IMR-90 (cell line): Measurements from ENCODE around the gene PRKCA. TPM values are rescaled to one million over a fixed set of nuclear protein-coding genes. Genes with fewer than 3 reads are reported as not detected.

Experiments
- ATAC-seq: fragments of 200-7000 bp; cut with Tn5 transposase; 2 replicates; pipeline ENCODE4 v1.9.1; 2020; ENCODE audit warnings: low read depth, mild to moderate bottlenecking, moderate library complexity
- BruUV-seq: library from RNA; stranded (reverse); fragments of 400-500 nt; replicated peaks from 2 replicates; lab custom pipeline; 2021; lab: Mats Ljungman, UMichigan
- CTCF ChIA-PET: fragments of 300-600 bp; formaldehyde crosslinking; extraction: SDS; loops from one replicate; lab custom pipeline; 2021; ENCODE audit warnings: antibody characterized with exemption; lab: Yijun Ruan, JAX
- POLR2A ChIA-PET: fragments of 300-600 bp; sonication (Branson Sonifier 250); formaldehyde crosslinking; loops from one replicate; lab custom pipeline; 2022; ENCODE audit warnings: antibody characterized with exemption; ENCODE audit not compliant: unreplicated experiment; lab: Charles Lee
- DNase-seq: peaks from one replicate; pipeline ENCODE4 v3.0.0; 2013
- H2AFZ ChIP-seq: replicated peaks from 2 replicates; pipeline ENCODE3; 2013; ENCODE audit warnings: low read length, mild to moderate bottlenecking; ENCODE audit not compliant: poor library complexity
- H2AK5ac ChIP-seq: 2 replicates; pipeline ENCODE4 v1.6.1; 2013; ENCODE audit warnings: low read depth, low read length, inconsistent platforms
- H2AK9ac ChIP-seq: replicated peaks from 2 replicates; pipeline ENCODE3; 2013; ENCODE audit warnings: mild to moderate bottlenecking, low read depth, low read length, moderate library complexity; ENCODE audit not compliant: poor library complexity
- H2BK120ac ChIP-seq: 2 replicates; pipeline ENCODE4 v1.6.1; 2013; ENCODE audit warnings: low read depth, low read length, inconsistent platforms
- H2BK15ac ChIP-seq: 3 replicates; pipeline ENCODE4 v1.6.1; 2013; ENCODE audit warnings: low read depth, low read length, inconsistent platforms
- H2BK20ac ChIP-seq: 2 replicates; pipeline ENCODE4 v1.6.1; 2013; ENCODE audit warnings: low read depth, mild to moderate bottlenecking, inconsistent platforms, low read length, moderate library complexity
- H2BK5ac ChIP-seq: 2 replicates; pipeline ENCODE4 v1.6.1; 2013; ENCODE audit warnings: mild to moderate bottlenecking, low read depth, low read length, inconsistent platforms; ENCODE audit not compliant: poor library complexity, severe bottlenecking
- H3K14ac ChIP-seq: replicated peaks from 2 replicates; pipeline ENCODE4 v1.6.1; 2013; ENCODE audit warnings: low read depth, low read length, inconsistent platforms
- H3K18ac ChIP-seq: 2 replicates; pipeline ENCODE4 v1.6.1; 2013; ENCODE audit warnings: low read depth, low read length, control low read depth
- H3K23ac ChIP-seq: 2 replicates; pipeline ENCODE4 v1.6.1; 2013; ENCODE audit warnings: low read depth, low read length, inconsistent platforms
- H3K27ac ChIP-seq: 2 replicates; pipeline ENCODE4 v1.5.1; 2013; ENCODE audit warnings: mild to moderate bottlenecking, control low read depth, low read length; ENCODE audit not compliant: insufficient read depth
- H3K27me3 ChIP-seq: 2 replicates; pipeline ENCODE4 v1.6.1; 2013; ENCODE audit warnings: low read length; ENCODE audit not compliant: control insufficient read depth, insufficient read depth
- H3K36me3 ChIP-seq: 2 replicates; pipeline ENCODE4 v1.6.1; 2013; ENCODE audit warnings: low read length, mixed read lengths; ENCODE audit not compliant: control insufficient read depth, insufficient read depth
- H3K4ac ChIP-seq: 2 replicates; pipeline ENCODE4 v1.6.1; 2013; ENCODE audit warnings: low read depth, low read length, inconsistent platforms
- H3K4me1 ChIP-seq: 2 replicates; pipeline ENCODE4 v1.6.1; 2013; ENCODE audit warnings: low read length, mixed read lengths; ENCODE audit not compliant: control insufficient read depth, insufficient read depth
- H3K4me2 ChIP-seq: 2 replicates; pipeline ENCODE4 v1.6.1; 2013; ENCODE audit warnings: low read depth, mild to moderate bottlenecking, control low read depth, low read length, moderate library complexity
- H3K4me3 ChIP-seq: 2 replicates; pipeline ENCODE4 v1.5.1; 2013; ENCODE audit warnings: low read depth, mild to moderate bottlenecking, control low read depth, low read length, moderate library complexity; ENCODE audit not compliant: insufficient read depth
- H3K56ac ChIP-seq: 2 replicates; pipeline ENCODE4 v1.6.1; 2013; ENCODE audit warnings: low read length, inconsistent platforms; ENCODE audit not compliant: insufficient read depth; ENCODE audit errors: extremely low read depth
- H3K79me1 ChIP-seq, 2 experiments: 2 replicates each; pipeline ENCODE4 v1.6.1; 2013; ENCODE audit warnings: low read length in 2 of 2, inconsistent platforms in 1 of 2, low read depth in 1 of 2
- H3K9ac ChIP-seq: 2 replicates; pipeline ENCODE4 v1.6.1; 2013; ENCODE audit warnings: low read depth, low read length, control low read depth
- H3K9me1 ChIP-seq: 2 replicates; pipeline ENCODE4 v1.6.1; 2013; ENCODE audit warnings: low read length, inconsistent platforms; ENCODE audit not compliant: insufficient read depth
- H3K9me3 ChIP-seq: 2 replicates; pipeline ENCODE4 v1.6.1; 2013; ENCODE audit warnings: low read length; ENCODE audit not compliant: control insufficient read depth, insufficient read depth
- H4K20me1 ChIP-seq: 2 replicates; pipeline ENCODE4 v1.6.1; 2013; ENCODE audit warnings: low read length, inconsistent platforms; ENCODE audit not compliant: insufficient read depth
- H4K5ac ChIP-seq: 2 replicates; pipeline ENCODE4 v1.6.1; 2013; ENCODE audit warnings: mild to moderate bottlenecking, low read depth, low read length, control low read depth
- H4K8ac ChIP-seq, 2 experiments: 2 replicates each; pipeline ENCODE4 v1.6.1; 2013; ENCODE audit warnings: low read depth in 2 of 2, low read length in 2 of 2, control low read depth in 1 of 2, inconsistent platforms in 1 of 2
- H4K91ac ChIP-seq: 2 replicates; pipeline ENCODE4 v1.6.1; 2013; ENCODE audit warnings: low read depth, low read length, inconsistent platforms; ENCODE audit not compliant: insufficient read depth
- CEBPB ChIP-seq: IDR thresholded peaks from 2 replicates; pipeline ENCODE4 v1.6.1; 2012; ENCODE audit warnings: low read depth, low read length, improper control_type of control experiment
- RFX5 ChIP-seq: IDR thresholded peaks from 2 replicates; pipeline ENCODE4 v1.8.0; 2012; ENCODE audit warnings: low read depth, mild to moderate bottlenecking, low read length, moderate library complexity
- WGBS, 2 experiments: methylation state at CpG; one replicate each; pipeline versions ENCODE4 v1.1.5 to v1.1.7; 2013; ENCODE audit warnings: missing lambda C conversion rate in 2 of 2; ENCODE audit not compliant: insufficient read length in 1 of 2; ENCODE audit errors: extremely low coverage in 2 of 2; 5-methylcytosine and 5-hydroxymethylcytosine counted together
- dilution Hi-C: fragments of 300-500 bp; cut with HindIII; formaldehyde crosslinking; loops from one replicate; pipeline ENCODE4 v1.14.3; 2018; ENCODE audit warnings: low sequenced_read_pairs; ENCODE audit not compliant: unreplicated experiment
- in situ Hi-C: fragments of 300-500 bp; cut with MboI; formaldehyde crosslinking; loops from 3 replicates; pipeline ENCODE4 v1.14.3; 2019; ENCODE audit warnings: low sequenced_read_pairs, inconsistent platforms, mixed read lengths
- intact Hi-C: fragments of 100-400 bp; cut with micrococcal nuclease; formaldehyde crosslinking; loops from 2 replicates; pipeline ENCODE4 v1.10.0; 2022
- polyA plus RNA-seq, 3 experiments: library from polyadenylated mRNA; depleted of rRNA; stranded (reverse); fragments of >200 nt; gene quantifications; 2 replicates each; pipeline ENCODE4 v1.2.3, GENCODE V29; 2012; ENCODE audit warnings: low replicate concordance in 1 of 3
- total RNA-seq: library from RNA; depleted of rRNA; stranded (reverse); fragments of >200 nt; gene quantifications from 2 replicates; pipeline ENCODE4 v1.2.3, GENCODE V29; 2012

Gene PRKCA
- total and polyA plus RNA-seq, 2 of the 4 experiments (the other 2 are of a cell fraction), result 31.0 to 46.0 TPM

GRCh38 chr17:66578781-66579489, 276.5 kb downstream of the PRKCA start:
- Histone ChIP-seq H3K9ac (peak overlapping the region; percentile 31; the same call in 1 of the 2 replicates), H3K27ac (peak overlapping the region; percentile 81), H3K4ac (peak overlapping the region; percentile 91), H3K9me1 (peaks cover 24% of the 10 kb centered on the region), H3K14ac (peak overlapping the region; percentile 97), H4K5ac (peak overlapping the region; percentile 26), H3K79me1 (peaks cover 36 to 67% of the 10 kb centered on the region in 2 experiments), H3K4me3 (no peak overlapping the region), H4K91ac (peak overlapping the region; percentile 97), H2AK9ac (peak overlapping the region; percentile 91), H2BK120ac (peak overlapping the region; percentile 89), H2BK20ac (peak overlapping the region; percentile 79), H4K8ac (peak overlapping the region; percentile 79 to 93; a peak in 3 of 4 replicates), H3K4me2 (no peak overlapping the region), H2AFZ (peak overlapping the region; percentile 26), H3K9me3 (no peaks in the 10 kb centered on the region), H3K18ac (peak overlapping the region; percentile 48), H3K56ac (no peak overlapping the region), H3K27me3 (no peaks in the 10 kb centered on the region), H4K20me1 (peaks cover 13% of the 10 kb centered on the region), H2BK15ac (peak overlapping the region; percentile 80; the same call in 2 of the 3 replicates), H3K4me1 (peaks cover 18% of the 10 kb centered on the region), H2AK5ac (peak overlapping the region; percentile 100), H3K23ac (peak overlapping the region; percentile 49), H3K36me3 (peaks cover 2% of the 10 kb centered on the region; the same call in 1 of the 2 replicates), H2BK5ac (peak overlapping the region; percentile 38)
- 79% methylated on average over 18 of the region's 22 CpGs; no CpG with 5 or more reads in 1 of the 2 experiments for WGBS, 2 experiments
- no peak for TF ChIP-seq RFX5
- TF ChIP-seq CEBPB, result peak; percentile 52
- in situ Hi-C loops, result no loop called here
- DNase-seq (no peak), ATAC-seq (no peak)
- dilution Hi-C loops, result no loop called here
- CTCF ChIA-PET, result interaction anchor here (1.0 kb wide), 1 partner anchor 42 kb away, joined by 3 read pairs; no protein-coding TSS in a partner anchor
- intact Hi-C loops, result no loop called here
- BruUV-seq, result no TSS peak
- POLR2A ChIA-PET, result no interaction called here
